Testis (tissue), 3 donors: ENCODE data around the gene DNM3. TPM values are rescaled to one million over a fixed set of nuclear protein-coding genes. Genes with fewer than 3 reads are reported as not detected.
A peak's percentile ranks its signal among the peaks of the same experiment; 100 is the strongest.
"Not testable (repeated sequence)": the region's sequence is repeated elsewhere in the genome, so short reads cannot be mapped to it uniquely, and the experiment has no call there.

Experiments used
- DNase-seq: peaks from one replicate; pipeline ENCODE4 v3.0.0-alpha.2; 2019
- H3K27ac ChIP-seq, 2 donors: fragments of 200-600 bp; sonication (generic); one replicate each; pipeline ENCODE4 v1.5.1; 2019
- H3K27me3 ChIP-seq: fragments of 200-600 bp; sonication (generic); one replicate; pipeline ENCODE4 v1.5.1; 2019
- H3K36me3 ChIP-seq: fragments of 200-600 bp; sonication (generic); one replicate; pipeline ENCODE4 v1.5.1; 2017; ENCODE audit warnings: low read depth; ENCODE audit errors: missing control alignments
- H3K4me1 ChIP-seq: fragments of 200-600 bp; sonication (generic); one replicate; pipeline ENCODE4 v1.5.1; 2019
- H3K4me3 ChIP-seq, 2 donors: fragments of 200-600 bp; sonication (generic); one replicate each; pipeline ENCODE4 v1.5.1; 2017 to 2019
- H3K9me3 ChIP-seq: fragments of 200-600 bp; sonication (generic); one replicate; pipeline ENCODE4 v1.5.1; 2017
- POLR2A ChIP-seq: fragments of 450-650 bp; IDR thresholded peaks from one replicate; pipeline ENCODE4 v1.6.1; 2017; ENCODE audit warnings: antibody characterized with exemption, mild to moderate bottlenecking, moderate library complexity
- WGBS, 2 donors: methylation state at CpG; one replicate each; pipeline ENCODE4 v1.1.5; 2018; 5-methylcytosine and 5-hydroxymethylcytosine counted together
- intact Hi-C: fragments of 100-400 bp; cut with DNase I; formaldehyde crosslinking; loops from one replicate; pipeline ENCODE4 v1.15.1; 2023; ENCODE audit warnings: low total_unique reads
- polyA plus RNA-seq: library from polyadenylated mRNA; stranded (reverse); fragments of 350-450 nt; fragmentation: Illumina TruSeq; extraction: RNeasy Lipid Tissue Mini Kit (QIAGEN cat#74804); gene quantifications from one replicate; pipeline ENCODE4 v1.2.3, GENCODE V29; 2014; ENCODE audit warnings: low read depth, low replicate concordance; ENCODE audit not compliant: insufficient read depth
- total RNA-seq, 2 donors: library from RNA; depleted of rRNA; stranded (reverse); fragments of >200 nt; gene quantifications; one replicate each; pipeline ENCODE4 v1.2.3, GENCODE V29; 2016
- TF ChIP-seq, protein P1 (sequence below), 3 experiments: fragments of 450-650 bp in 2 of 3; fragments of 200-600 bp in 1 of 3; sonication (generic) in 1 of 3; IDR thresholded peaks; one replicate each; pipeline ENCODE4 v1.5.1; 2016 to 2019; ENCODE audit warnings: antibody characterized with exemption in 3 of 3, mild to moderate bottlenecking in 2 of 3, moderate library complexity in 1 of 3

DNM3 gene
- total and polyA plus RNA-seq, 3 donors from 2014 or later, result 4.9 to 10.2 (median 8.4) TPM

DNA sequence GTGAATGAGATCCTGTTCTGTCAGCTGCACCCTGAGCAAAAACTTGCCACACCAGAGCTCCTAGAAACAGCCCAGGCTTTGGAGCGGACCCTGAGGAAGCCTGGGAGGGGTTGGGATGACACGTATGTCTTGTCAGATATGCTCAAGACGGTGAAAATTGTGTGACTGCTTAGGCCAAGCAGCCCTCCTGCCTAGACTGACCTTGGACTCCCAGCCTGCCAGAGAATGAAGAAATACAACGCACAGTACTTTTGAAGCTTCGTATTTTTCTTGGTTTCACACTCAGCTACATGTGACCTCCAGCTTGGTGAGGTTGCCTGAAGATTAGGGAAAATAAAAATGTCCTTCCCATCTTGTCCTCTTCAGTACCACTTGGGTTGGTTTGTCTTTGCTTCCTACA, 44.7 kb upstream of the DNM3 start:
- TF ChIP-seq POLR2A, result no peak
- TF ChIP-seq, protein P1, sequence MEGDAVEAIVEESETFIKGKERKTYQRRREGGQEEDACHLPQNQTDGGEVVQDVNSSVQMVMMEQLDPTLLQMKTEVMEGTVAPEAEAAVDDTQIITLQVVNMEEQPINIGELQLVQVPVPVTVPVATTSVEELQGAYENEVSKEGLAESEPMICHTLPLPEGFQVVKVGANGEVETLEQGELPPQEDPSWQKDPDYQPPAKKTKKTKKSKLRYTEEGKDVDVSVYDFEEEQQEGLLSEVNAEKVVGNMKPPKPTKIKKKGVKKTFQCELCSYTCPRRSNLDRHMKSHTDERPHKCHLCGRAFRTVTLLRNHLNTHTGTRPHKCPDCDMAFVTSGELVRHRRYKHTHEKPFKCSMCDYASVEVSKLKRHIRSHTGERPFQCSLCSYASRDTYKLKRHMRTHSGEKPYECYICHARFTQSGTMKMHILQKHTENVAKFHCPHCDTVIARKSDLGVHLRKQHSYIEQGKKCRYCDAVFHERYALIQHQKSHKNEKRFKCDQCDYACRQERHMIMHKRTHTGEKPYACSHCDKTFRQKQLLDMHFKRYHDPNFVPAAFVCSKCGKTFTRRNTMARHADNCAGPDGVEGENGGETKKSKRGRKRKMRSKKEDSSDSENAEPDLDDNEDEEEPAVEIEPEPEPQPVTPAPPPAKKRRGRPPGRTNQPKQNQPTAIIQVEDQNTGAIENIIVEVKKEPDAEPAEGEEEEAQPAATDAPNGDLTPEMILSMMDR (IDR thresholded peaks at IDR 0.05), result no peak
- Histone ChIP-seq H3K9me3 (no peaks in the 10 kb centered on the region), H3K36me3 (no peaks in the 10 kb centered on the region), H3K27me3 (no peaks in the 10 kb centered on the region), H3K27ac (peak overlapping the region; percentile 10 to 47), H3K4me3 (no peak overlapping the region), H3K4me1 (peaks cover 40% of the 10 kb centered on the region)
- WGBS, 2 donors, result 54 to 65% methylated on average over 5 of the region's 5 CpGs
- intact Hi-C loops, result no loop called here
- no peak for DNase-seq

DNA sequence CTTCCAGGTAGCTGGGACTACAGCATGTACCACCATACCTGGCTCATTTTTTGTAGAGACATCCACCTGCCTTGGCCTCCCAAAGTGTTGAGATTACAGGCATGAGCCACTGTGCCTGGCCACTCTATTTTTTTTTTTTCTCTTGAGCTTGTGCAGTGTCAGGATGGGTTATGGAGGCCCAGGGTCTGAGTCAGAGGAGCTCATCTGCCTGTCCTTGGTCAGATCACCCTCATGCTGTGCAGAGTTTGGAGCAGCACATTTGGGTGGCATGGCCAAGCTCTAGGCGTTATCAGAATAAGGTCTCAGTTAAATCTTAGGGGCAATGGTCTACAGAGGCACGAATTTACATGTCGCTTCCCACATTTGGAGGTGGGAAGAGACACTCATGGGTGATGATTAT, 43.0 kb upstream of the DNM3 start:
- no peaks in the 10 kb centered on the region for H3K9me3 ChIP-seq
- no peak for DNase-seq
- peaks cover 37% of the 10 kb centered on the region for H3K4me1 ChIP-seq
- no peak overlapping the region for H3K4me3 ChIP-seq
- intact Hi-C loops, result no loop called here
- H3K36me3 ChIP-seq, result no peaks in the 10 kb centered on the region
- no peak for TF ChIP-seq POLR2A
- TF ChIP-seq, protein P1 (IDR thresholded peaks at IDR 0.05), result no peak
- 90 to 93% methylated on average over 3 of the region's 3 CpGs for WGBS, 2 donors
- no peaks in the 10 kb centered on the region for H3K27me3 ChIP-seq
- H3K27ac ChIP-seq, result peak overlapping the region; percentile 48 to 60

DNA sequence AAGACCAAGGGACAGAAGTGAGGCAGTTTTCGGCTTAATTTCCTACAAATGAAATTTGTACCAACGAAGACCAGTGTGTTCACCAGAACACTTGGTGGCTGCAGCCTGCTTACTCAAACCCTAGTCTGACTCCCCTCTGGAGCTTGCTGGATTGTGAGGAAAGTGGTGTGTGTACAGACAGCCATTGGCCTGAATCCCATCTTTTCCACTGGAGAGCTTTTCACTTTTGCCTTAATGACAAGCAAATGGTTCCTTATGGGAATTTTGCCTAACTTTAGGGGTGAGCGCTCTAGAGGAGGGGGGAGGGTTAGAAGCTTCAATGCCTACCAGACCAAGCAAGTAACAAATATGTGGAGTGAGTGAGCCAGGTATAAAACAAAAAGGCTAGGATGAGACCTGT, 42.5 kb upstream of the DNM3 start:
- no peak for DNase-seq
- no peaks in the 10 kb centered on the region for H3K9me3 ChIP-seq
- peak overlapping the region; percentile 48 to 60 for H3K27ac ChIP-seq
- no peaks in the 10 kb centered on the region for H3K27me3 ChIP-seq
- 77 to 84% methylated on average over 3 of the region's 3 CpGs for WGBS, 2 donors
- no peaks in the 10 kb centered on the region for H3K36me3 ChIP-seq
- intact Hi-C loops, result no loop called here
- peaks cover 33% of the 10 kb centered on the region for H3K4me1 ChIP-seq
- TF ChIP-seq POLR2A, result no peak
- TF ChIP-seq, protein P1 (IDR thresholded peaks at IDR 0.05), result no peak
- no peak overlapping the region for H3K4me3 ChIP-seq

DNA sequence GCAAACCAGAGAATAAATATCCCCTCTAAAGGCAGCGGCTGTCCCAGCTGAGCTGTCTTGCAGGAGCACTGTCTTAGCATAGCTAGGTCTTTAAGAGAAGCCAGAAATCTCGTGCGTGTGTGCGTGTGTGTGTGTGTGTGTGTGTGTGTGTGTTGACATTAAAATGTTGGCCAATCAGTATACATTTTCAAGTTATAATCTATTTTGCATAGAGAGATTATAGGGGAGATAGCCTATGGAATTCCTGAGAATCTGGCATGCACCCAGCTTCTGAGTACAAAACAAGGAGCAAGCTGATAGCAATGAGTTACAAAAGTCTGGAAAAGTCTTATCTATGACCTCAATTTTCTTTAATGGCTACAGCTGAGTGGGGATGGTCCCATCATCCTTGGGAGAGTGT, 42.1 kb upstream of the DNM3 start:
- no peak overlapping the region for H3K4me3 ChIP-seq
- DNase-seq, result peak; percentile 81
- no peak for TF ChIP-seq POLR2A
- TF ChIP-seq, protein P1 (IDR thresholded peaks at IDR 0.05), result no peak
- peak overlapping the region; percentile 48 to 60 for H3K27ac ChIP-seq
- 19 to 31% methylated on average over 4 of the region's 4 CpGs for WGBS, 2 donors
- intact Hi-C loops, result no loop called here
- H3K36me3 ChIP-seq, result no peaks in the 10 kb centered on the region
- H3K27me3 ChIP-seq, result no peaks in the 10 kb centered on the region
- H3K4me1 ChIP-seq, result peaks cover 30% of the 10 kb centered on the region
- no peaks in the 10 kb centered on the region for H3K9me3 ChIP-seq

DNA sequence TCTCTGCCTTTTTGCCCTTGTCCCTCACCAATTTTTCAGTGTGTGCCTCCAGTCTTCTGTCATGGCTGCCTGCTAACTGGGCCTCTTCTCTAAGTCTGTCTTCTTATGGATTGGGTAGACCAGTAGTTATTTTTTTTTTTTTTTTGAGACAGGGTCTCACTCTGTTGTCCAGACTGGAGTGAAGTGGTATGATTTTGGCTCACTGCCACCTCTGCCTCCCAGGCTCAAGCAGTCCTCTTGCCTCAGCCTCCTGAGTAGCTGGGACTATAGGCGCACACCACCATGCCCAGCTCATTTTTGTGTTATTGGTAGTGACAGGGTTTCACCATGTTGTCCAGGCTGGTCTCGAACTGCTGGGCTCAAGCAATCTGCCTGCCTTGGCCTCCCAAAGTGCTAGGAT, 41.6 kb upstream of the DNM3 start:
- H3K36me3 ChIP-seq, H3K4me3 ChIP-seq, H3K27me3 ChIP-seq, H3K9me3 ChIP-seq, DNase-seq: not testable (repeated sequence)
- WGBS, 2 donors, result 92 to 97% methylated on average over 2 of the region's 2 CpGs
- Histone ChIP-seq H3K4me1 (peaks cover 26% of the 10 kb centered on the region), H3K27ac (peak overlapping the region; percentile 48 to 79)
- intact Hi-C loops, result loop anchor here (5.0 kb wide), 1 partner anchor 183 kb away; no protein-coding TSS in a partner anchor
